ENCODE data around the gene MMP23B.
A peak's percentile ranks its signal among the peaks of the same experiment; 100 is the strongest.

The MMP23B gene

GRCh38 chr1:1623181-1623630 is 8.8 kb upstream of the MMP23B start:
- H3K9ac ChIP-seq (ENCODE audit: low read depth, low read length) = no peak overlapping the region
- no peak overlapping the region for H3K27ac ChIP-seq (ENCODE audit: low read length)
- no peaks in the 10 kb centered on the region for H3K36me3 ChIP-seq (ENCODE audit: insufficient read depth, low read depth, low read length)
- no peaks in the 10 kb centered on the region for H3K27me3 ChIP-seq (ENCODE audit: insufficient read depth, low read length)
- no peaks in the 10 kb centered on the region for H3K9me3 ChIP-seq (ENCODE audit: insufficient read depth, low read depth, low read length)
- H3K4me3 ChIP-seq (ENCODE audit: low read length) = no peak overlapping the region
- H3K4me1 ChIP-seq (ENCODE audit: insufficient read depth, low read length) = no peaks in the 10 kb centered on the region

GRCh38 chr1:1623631-1624442 is 8.1 kb upstream of the MMP23B start:
- no peaks in the 10 kb centered on the region for H3K27me3 ChIP-seq (ENCODE audit: insufficient read depth, low read length)
- H3K27ac ChIP-seq (ENCODE audit: low read length) = no peak overlapping the region
- H3K36me3 ChIP-seq (ENCODE audit: insufficient read depth, low read depth, low read length) = no peaks in the 10 kb centered on the region
- H3K4me1 ChIP-seq (ENCODE audit: insufficient read depth, low read length) = no peaks in the 10 kb centered on the region
- no peaks in the 10 kb centered on the region for H3K9me3 ChIP-seq (ENCODE audit: insufficient read depth, low read depth, low read length)
- no peak overlapping the region for H3K4me3 ChIP-seq (ENCODE audit: low read length)
- no peak overlapping the region for H3K9ac ChIP-seq (ENCODE audit: low read depth, low read length)

- no peaks in the 10 kb centered on the region for H3K9me3 ChIP-seq (ENCODE audit: insufficient read depth, low read depth, low read length)
- no peak overlapping the region for H3K27ac ChIP-seq (ENCODE audit: low read length)
- no peak overlapping the region for H3K4me3 ChIP-seq (ENCODE audit: low read length)
- no peaks in the 10 kb centered on the region for H3K36me3 ChIP-seq (ENCODE audit: insufficient read depth, low read depth, low read length)
- H3K9ac ChIP-seq (ENCODE audit: low read depth, low read length) = no peak overlapping the region
- H3K27me3 ChIP-seq (ENCODE audit: insufficient read depth, low read length) = no peaks in the 10 kb centered on the region
- no peaks in the 10 kb centered on the region for H3K4me1 ChIP-seq (ENCODE audit: insufficient read depth, low read length)
Observed at GRCh38 chr1:1624443-1625403, 7.2 kb upstream of the MMP23B start.

GRCh38 chr1:1625404-1625775 is 6.6 kb upstream of the MMP23B start:
- Histone ChIP-seq H3K27me3 (ENCODE audit: insufficient read depth, low read length) (peaks cover 3% of the 10 kb centered on the region; the same call in 1 of the 2 replicates), H3K9me3 (ENCODE audit: insufficient read depth, low read depth, low read length) (no peaks in the 10 kb centered on the region), H3K9ac (ENCODE audit: low read depth, low read length) (no peak overlapping the region), H3K36me3 (ENCODE audit: insufficient read depth, low read depth, low read length) (no peaks in the 10 kb centered on the region), H3K4me3 (ENCODE audit: low read length) (no peak overlapping the region), H3K27ac (ENCODE audit: low read length) (no peak overlapping the region), H3K4me1 (ENCODE audit: insufficient read depth, low read length) (no peaks in the 10 kb centered on the region)

- H3K27me3 ChIP-seq (ENCODE audit: insufficient read depth, low read length) = peaks cover 7% of the 10 kb centered on the region; the same call in 1 of the 2 replicates
- H3K9me3 ChIP-seq (ENCODE audit: insufficient read depth, low read depth, low read length) = no peaks in the 10 kb centered on the region
- H3K36me3 ChIP-seq (ENCODE audit: insufficient read depth, low read depth, low read length) = no peaks in the 10 kb centered on the region
- no peak overlapping the region for H3K4me3 ChIP-seq (ENCODE audit: low read length)
- no peak overlapping the region for H3K27ac ChIP-seq (ENCODE audit: low read length)
- no peaks in the 10 kb centered on the region for H3K4me1 ChIP-seq (ENCODE audit: insufficient read depth, low read length)
- H3K9ac ChIP-seq (ENCODE audit: low read depth, low read length) = no peak overlapping the region
Observed at GRCh38 chr1:1625824-1626206, 6.2 kb upstream of the MMP23B start.

GRCh38 chr1:1626207-1627141 is 5.5 kb upstream of the MMP23B start:
- Histone ChIP-seq H3K4me1 (ENCODE audit: insufficient read depth, low read length) (no peaks in the 10 kb centered on the region), H3K9me3 (ENCODE audit: insufficient read depth, low read depth, low read length) (no peaks in the 10 kb centered on the region), H3K36me3 (ENCODE audit: insufficient read depth, low read depth, low read length) (no peaks in the 10 kb centered on the region), H3K27ac (ENCODE audit: low read length) (no peak overlapping the region), H3K9ac (ENCODE audit: low read depth, low read length) (no peak overlapping the region), H3K27me3 (ENCODE audit: insufficient read depth, low read length) (peaks cover 14% of the 10 kb centered on the region), H3K4me3 (ENCODE audit: low read length) (no peak overlapping the region)

DNA sequence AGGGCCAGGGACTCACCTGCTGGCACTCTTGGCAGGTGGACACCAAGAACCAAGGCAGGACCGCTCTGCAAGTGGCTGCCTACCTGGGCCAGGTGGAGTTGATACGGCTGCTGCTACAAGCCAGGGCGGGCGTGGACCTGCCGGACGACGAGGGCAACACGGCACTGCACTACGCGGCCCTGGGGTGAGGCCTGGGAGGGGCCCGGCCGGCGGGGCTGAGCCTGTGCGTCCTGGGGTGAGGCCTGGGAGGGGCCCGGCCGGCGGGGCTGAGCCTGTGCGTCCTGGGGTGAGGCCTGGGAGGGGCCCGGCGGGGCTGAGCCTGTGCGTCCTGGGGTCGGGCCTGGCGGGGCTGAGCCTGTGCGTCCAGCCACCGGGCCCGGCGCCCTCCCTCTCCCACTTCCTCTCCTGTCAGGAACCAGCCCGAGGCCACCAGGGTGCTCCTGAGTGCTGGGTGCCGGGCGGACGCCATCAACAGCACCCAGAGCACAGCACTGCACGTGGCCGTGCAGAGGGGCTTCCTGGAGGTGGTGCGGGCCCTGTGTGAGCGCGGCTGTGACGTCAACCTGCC is 4.6 kb upstream of the MMP23B start:
- Histone ChIP-seq H3K9me3 (ENCODE audit: insufficient read depth, low read depth, low read length) (no peaks in the 10 kb centered on the region), H3K4me1 (ENCODE audit: insufficient read depth, low read length) (no peaks in the 10 kb centered on the region), H3K36me3 (ENCODE audit: insufficient read depth, low read depth, low read length) (no peaks in the 10 kb centered on the region), H3K27me3 (ENCODE audit: insufficient read depth, low read length) (peaks cover 22% of the 10 kb centered on the region), H3K4me3 (ENCODE audit: low read length) (no peak overlapping the region), H3K9ac (ENCODE audit: low read depth, low read length) (no peak overlapping the region), H3K27ac (ENCODE audit: low read length) (no peak overlapping the region)

DNA sequence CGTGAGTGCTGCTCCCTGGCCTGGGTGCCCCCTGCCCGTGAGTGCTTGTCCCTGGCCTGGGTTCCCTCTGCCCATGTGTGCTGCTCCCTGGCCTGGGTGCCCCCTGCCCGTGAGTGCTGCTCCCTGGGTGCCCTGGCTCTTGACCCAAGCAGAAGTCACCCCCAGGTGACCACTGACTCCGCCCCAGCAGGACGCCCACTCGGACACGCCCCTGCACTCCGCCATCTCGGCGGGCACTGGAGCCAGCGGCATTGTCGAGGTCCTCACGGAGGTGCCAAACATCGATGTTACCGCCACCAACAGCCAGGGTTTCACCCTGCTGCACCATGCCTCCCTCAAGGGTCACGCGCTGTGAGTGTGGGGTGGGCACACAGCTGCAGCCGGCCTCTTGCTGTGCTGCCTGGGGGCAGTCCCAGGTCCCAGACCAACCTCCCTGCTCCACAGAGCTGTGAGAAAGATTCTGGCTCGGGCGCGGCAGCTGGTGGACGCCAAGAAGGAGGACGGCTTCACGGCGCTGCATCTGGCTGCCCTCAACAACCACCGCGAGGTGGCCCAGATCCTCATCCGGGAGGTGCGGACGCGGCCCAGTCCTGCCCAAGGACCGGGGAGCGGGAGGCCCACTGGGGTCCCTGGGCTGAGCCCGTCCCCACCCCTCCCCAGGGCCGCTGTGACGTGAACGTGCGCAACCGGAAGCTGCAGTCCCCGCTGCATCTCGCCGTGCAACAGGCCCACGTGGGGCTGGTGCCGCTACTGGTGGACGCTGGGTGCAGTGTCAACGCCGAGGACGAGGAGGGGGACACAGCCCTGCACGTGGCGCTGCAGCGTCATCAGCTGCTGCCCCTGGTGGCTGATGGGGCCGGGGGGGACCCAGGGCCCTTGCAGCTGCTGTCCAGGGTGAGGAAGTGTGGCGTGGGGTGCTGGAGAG is 3.9 kb upstream of the MMP23B start:
- Histone ChIP-seq H3K4me3 (ENCODE audit: low read length) (no peak overlapping the region; the same call in 1 of the 2 replicates), H3K9ac (ENCODE audit: low read depth, low read length) (no peak overlapping the region), H3K36me3 (ENCODE audit: insufficient read depth, low read depth, low read length) (no peaks in the 10 kb centered on the region), H3K27ac (ENCODE audit: low read length) (no peak overlapping the region), H3K9me3 (ENCODE audit: insufficient read depth, low read depth, low read length) (no peaks in the 10 kb centered on the region), H3K27me3 (ENCODE audit: insufficient read depth, low read length) (peaks cover 23% of the 10 kb centered on the region), H3K4me1 (ENCODE audit: insufficient read depth, low read length) (no peaks in the 10 kb centered on the region)

DNA sequence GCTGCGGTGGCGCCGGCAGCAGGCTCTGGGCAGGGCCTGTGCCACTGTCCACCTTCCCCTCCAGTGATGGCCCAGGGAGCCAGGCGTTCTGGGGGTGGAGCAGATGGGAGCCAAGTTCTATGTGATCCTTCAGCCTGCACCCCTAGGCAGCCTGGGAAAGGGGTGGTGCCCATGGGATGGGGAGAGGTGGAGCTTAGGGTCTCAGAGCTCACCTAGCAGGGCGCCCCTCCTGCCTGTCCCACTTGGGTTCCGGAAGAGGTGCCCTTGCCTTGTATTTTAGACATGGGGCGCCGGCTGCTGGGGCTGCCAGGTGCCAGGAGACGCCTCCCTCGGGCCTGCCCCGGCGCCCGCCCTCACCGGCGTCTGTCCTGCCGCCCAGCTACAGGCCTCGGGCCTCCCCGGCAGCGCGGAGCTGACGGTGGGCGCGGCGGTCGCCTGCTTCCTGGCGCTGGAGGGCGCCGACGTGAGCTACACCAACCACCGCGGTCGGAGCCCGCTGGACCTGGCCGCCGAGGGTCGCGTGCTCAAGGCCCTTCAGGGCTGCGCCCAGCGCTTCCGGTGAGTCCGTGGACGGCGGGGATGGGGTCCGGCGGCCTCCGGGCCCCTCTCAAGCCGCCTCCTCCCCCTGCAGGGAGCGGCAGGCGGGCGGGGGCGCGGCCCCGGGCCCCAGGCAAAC is 3.1 kb upstream of the MMP23B start:
- H3K27me3 ChIP-seq (ENCODE audit: insufficient read depth, low read length) = peaks cover 23% of the 10 kb centered on the region
- H3K27ac ChIP-seq (ENCODE audit: low read length) = no peak overlapping the region
- no peaks in the 10 kb centered on the region for H3K36me3 ChIP-seq (ENCODE audit: insufficient read depth, low read depth, low read length)
- no peaks in the 10 kb centered on the region for H3K9me3 ChIP-seq (ENCODE audit: insufficient read depth, low read depth, low read length)
- H3K4me1 ChIP-seq (ENCODE audit: insufficient read depth, low read length) = no peaks in the 10 kb centered on the region
- peak overlapping the region; percentile 54; the same call in 1 of the 2 replicates for H3K4me3 ChIP-seq (ENCODE audit: low read length)
- H3K9ac ChIP-seq (ENCODE audit: low read depth, low read length) = no peak overlapping the region

Measured in iPS-20b (cell line).